ENCODE data around the gene PPP1R15A.
"Not testable (repeated sequence)": the region's sequence is repeated elsewhere in the genome, so short reads cannot be mapped to it uniquely, and the experiment has no call there.

PPP1R15A gene

GRCh38 chr19:48866692-48867091, 5.5 kb upstream of the PPP1R15A start:
- H3K27ac ChIP-seq (ENCODE audit: low read depth, low read length): no peak overlapping the region

GRCh38 chr19:48867123-48867745, 5.0 kb upstream of the PPP1R15A start:
- Histone ChIP-seq H3K4me1 (ENCODE audit: control insufficient read depth, insufficient read depth, low read length) (peaks cover 9% of the 10 kb centered on the region), H3K4me3 (ENCODE audit: low read length) (peak overlapping the region; percentile 62), H3K36me3 (ENCODE audit: control insufficient read depth, insufficient read depth, low read length) (no peaks in the 10 kb centered on the region), H3K27me3 (ENCODE audit: control insufficient read depth, insufficient read depth, low read length) (no peaks in the 10 kb centered on the region), H3K9ac (ENCODE audit: low read length) (no peak overlapping the region), H3K27ac (ENCODE audit: low read depth, low read length) (no peak overlapping the region)

More at GRCh38 chr19:48866692-48867091, 5.5 kb upstream of the PPP1R15A start:
- no peaks in the 10 kb centered on the region for H3K36me3 ChIP-seq (ENCODE audit: control insufficient read depth, insufficient read depth, low read length)
- H3K27me3 ChIP-seq (ENCODE audit: control insufficient read depth, insufficient read depth, low read length): no peaks in the 10 kb centered on the region
- peak overlapping the region; percentile 62 for H3K4me3 ChIP-seq (ENCODE audit: low read length)
- H3K9ac ChIP-seq (ENCODE audit: low read length): no peak overlapping the region
- peaks cover 9% of the 10 kb centered on the region for H3K4me1 ChIP-seq (ENCODE audit: control insufficient read depth, insufficient read depth, low read length)

GRCh38 chr19:48867746-48868113, 4.5 kb upstream of the PPP1R15A start:
- Histone ChIP-seq H3K4me1 (ENCODE audit: control insufficient read depth, insufficient read depth, low read length) (peaks cover 9% of the 10 kb centered on the region), H3K27ac (ENCODE audit: low read depth, low read length) (peak overlapping the region; percentile 84), H3K9ac (ENCODE audit: low read length) (no peak overlapping the region), H3K36me3 (ENCODE audit: control insufficient read depth, insufficient read depth, low read length) (no peaks in the 10 kb centered on the region), H3K4me3 (ENCODE audit: low read length) (peak overlapping the region; percentile 62), H3K27me3 (ENCODE audit: control insufficient read depth, insufficient read depth, low read length) (no peaks in the 10 kb centered on the region)

GRCh38 chr19:48868114-48868886, 3.9 kb upstream of the PPP1R15A start, which contains the start of gene PLEKHA4:
Gene PLEKHA4 (minus strand): TSS chr19:48868617. CDS start chr19:48867620, 997 bp downstream.
- peak within 1 kb of the TSS; percentile 84 for H3K27ac ChIP-seq (ENCODE audit: low read depth, low read length)
- H3K36me3 ChIP-seq (ENCODE audit: control insufficient read depth, insufficient read depth, low read length): peaks cover under 1% of the 10 kb centered on the region
- H3K27me3 ChIP-seq (ENCODE audit: control insufficient read depth, insufficient read depth, low read length): no peaks in the 10 kb centered on the region
- peaks cover 9% of the 10 kb centered on the region for H3K4me1 ChIP-seq (ENCODE audit: control insufficient read depth, insufficient read depth, low read length)
- H3K9ac ChIP-seq (ENCODE audit: low read length): no peak within 1 kb of the TSS
- H3K4me3 ChIP-seq (ENCODE audit: low read length): peak within 1 kb of the TSS; percentile 62

GRCh38 chr19:48870048-48870447, 2.2 kb upstream of the PPP1R15A start:
- H3K27ac ChIP-seq (ENCODE audit: low read depth, low read length): no peak overlapping the region
- H3K36me3 ChIP-seq (ENCODE audit: control insufficient read depth, insufficient read depth, low read length): peaks cover 14% of the 10 kb centered on the region
- no peak overlapping the region for H3K9ac ChIP-seq (ENCODE audit: low read length)
- H3K4me3 ChIP-seq (ENCODE audit: low read length): no peak overlapping the region
- H3K4me1 ChIP-seq (ENCODE audit: control insufficient read depth, insufficient read depth, low read length): peaks cover 13% of the 10 kb centered on the region
- H3K27me3 ChIP-seq (ENCODE audit: control insufficient read depth, insufficient read depth, low read length): no peaks in the 10 kb centered on the region

GRCh38 chr19:48871471-48872181, 595 bp upstream of the PPP1R15A start:
- Histone ChIP-seq H3K27ac (ENCODE audit: low read depth, low read length) (peak overlapping the region; percentile 94), H3K36me3 (ENCODE audit: control insufficient read depth, insufficient read depth, low read length) (peaks cover 20% of the 10 kb centered on the region), H3K4me3 (ENCODE audit: low read length) (peak overlapping the region; percentile 34), H3K4me1 (ENCODE audit: control insufficient read depth, insufficient read depth, low read length) (peaks cover 13% of the 10 kb centered on the region)
- not testable (repeated sequence) for H3K27me3 ChIP-seq (ENCODE audit: control insufficient read depth, insufficient read depth, low read length); H3K9ac ChIP-seq (ENCODE audit: low read length)

GRCh38 chr19:48872884-48873475, 759 bp downstream of the PPP1R15A start:
- H3K4me3 ChIP-seq (ENCODE audit: low read length): peak overlapping the region; percentile 72
- H3K27ac ChIP-seq (ENCODE audit: low read depth, low read length): peak overlapping the region; percentile 94
- H3K27me3 ChIP-seq (ENCODE audit: control insufficient read depth, insufficient read depth, low read length): no peaks in the 10 kb centered on the region
- peak overlapping the region; percentile 74 for H3K9ac ChIP-seq (ENCODE audit: low read length)
- H3K36me3 ChIP-seq (ENCODE audit: control insufficient read depth, insufficient read depth, low read length): peaks cover 20% of the 10 kb centered on the region
- peaks cover 8% of the 10 kb centered on the region for H3K4me1 ChIP-seq (ENCODE audit: control insufficient read depth, insufficient read depth, low read length)

- Histone ChIP-seq H3K27ac (ENCODE audit: low read depth, low read length) (peak overlapping the region; percentile 94), H3K36me3 (ENCODE audit: control insufficient read depth, insufficient read depth, low read length) (peaks cover 20% of the 10 kb centered on the region), H3K4me3 (ENCODE audit: low read length) (peak overlapping the region; percentile 72), H3K4me1 (ENCODE audit: control insufficient read depth, insufficient read depth, low read length) (peaks cover 7% of the 10 kb centered on the region), H3K9ac (ENCODE audit: low read length) (peak overlapping the region; percentile 25), H3K27me3 (ENCODE audit: control insufficient read depth, insufficient read depth, low read length) (no peaks in the 10 kb centered on the region)
Observed at GRCh38 chr19:48873476-48874302, 1.5 kb downstream of the PPP1R15A start.

- peak overlapping the region; percentile 94 for H3K27ac ChIP-seq (ENCODE audit: low read depth, low read length)
- peaks cover 4% of the 10 kb centered on the region for H3K4me1 ChIP-seq (ENCODE audit: control insufficient read depth, insufficient read depth, low read length)
- peaks cover 20% of the 10 kb centered on the region for H3K36me3 ChIP-seq (ENCODE audit: control insufficient read depth, insufficient read depth, low read length)
Observed at GRCh38 chr19:48874303-48875135, 2.3 kb downstream of the PPP1R15A start.

GRCh38 chr19:48876043-48876981, 4.1 kb downstream of the PPP1R15A start:
- H3K27me3 ChIP-seq (ENCODE audit: control insufficient read depth, insufficient read depth, low read length); H3K9ac ChIP-seq (ENCODE audit: low read length); H3K4me1 ChIP-seq (ENCODE audit: control insufficient read depth, insufficient read depth, low read length): not testable (repeated sequence)
- peaks cover 20% of the 10 kb centered on the region for H3K36me3 ChIP-seq (ENCODE audit: control insufficient read depth, insufficient read depth, low read length)
- H3K27ac ChIP-seq (ENCODE audit: low read depth, low read length): peak overlapping the region; percentile 94
- H3K4me3 ChIP-seq (ENCODE audit: low read length): peak overlapping the region; percentile 72

More at GRCh38 chr19:48874303-48875135, 2.3 kb downstream of the PPP1R15A start:
- peak overlapping the region; percentile 72 for H3K4me3 ChIP-seq (ENCODE audit: low read length)
- no peaks in the 10 kb centered on the region for H3K27me3 ChIP-seq (ENCODE audit: control insufficient read depth, insufficient read depth, low read length)
- H3K9ac ChIP-seq (ENCODE audit: low read length): peak overlapping the region; percentile 7
